ENCODE results near the gene DBI. TPM values are rescaled to one million over a fixed set of nuclear protein-coding genes. Genes with fewer than 3 reads are reported as not detected.

The DBI gene
- total RNA-seq, 2 experiments from 2014 or later = 151 to 179 TPM

GRCh38 chr2:119341684-119342083 is 25.1 kb upstream of the DBI start:
- H3K36me3 Mint-ChIP-seq = no peaks in the 10 kb centered on the region
- ATAC-seq (no peak), DNase-seq (no peak)
- H3K27ac Mint-ChIP-seq = no peak overlapping the region
- no peaks in the 10 kb centered on the region for H3K27me3 Mint-ChIP-seq
- no peak overlapping the region for H3K4me3 Mint-ChIP-seq
- H3K4me1 Mint-ChIP-seq = peaks cover 17% of the 10 kb centered on the region
- CTCF ChIA-PET = no interaction called here
- no peaks in the 10 kb centered on the region for H3K9me3 Mint-ChIP-seq (ENCODE audit: low read depth)

DNA sequence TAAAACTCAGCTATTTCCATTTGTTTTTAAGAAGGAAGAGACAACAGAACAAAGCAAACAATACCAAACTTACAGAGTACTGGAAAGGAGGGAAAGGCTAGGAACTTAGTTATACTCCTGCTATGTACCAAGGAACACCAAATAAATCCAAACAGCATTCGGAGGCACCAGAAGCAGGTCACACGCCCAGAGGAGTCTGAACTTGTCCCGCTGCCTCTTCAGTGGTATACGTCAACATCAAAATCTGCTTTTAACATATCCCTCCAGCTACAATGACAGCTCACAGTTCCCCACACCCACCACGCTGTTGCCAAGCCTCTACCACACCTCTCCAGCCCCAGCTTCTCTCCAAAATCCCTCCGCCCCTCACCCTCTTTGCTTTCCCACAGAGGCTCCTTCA is 17.5 kb upstream of the DBI start:
- CTCF ChIA-PET = no interaction called here
- H3K9me3 Mint-ChIP-seq (ENCODE audit: low read depth) = no peaks in the 10 kb centered on the region

DNA sequence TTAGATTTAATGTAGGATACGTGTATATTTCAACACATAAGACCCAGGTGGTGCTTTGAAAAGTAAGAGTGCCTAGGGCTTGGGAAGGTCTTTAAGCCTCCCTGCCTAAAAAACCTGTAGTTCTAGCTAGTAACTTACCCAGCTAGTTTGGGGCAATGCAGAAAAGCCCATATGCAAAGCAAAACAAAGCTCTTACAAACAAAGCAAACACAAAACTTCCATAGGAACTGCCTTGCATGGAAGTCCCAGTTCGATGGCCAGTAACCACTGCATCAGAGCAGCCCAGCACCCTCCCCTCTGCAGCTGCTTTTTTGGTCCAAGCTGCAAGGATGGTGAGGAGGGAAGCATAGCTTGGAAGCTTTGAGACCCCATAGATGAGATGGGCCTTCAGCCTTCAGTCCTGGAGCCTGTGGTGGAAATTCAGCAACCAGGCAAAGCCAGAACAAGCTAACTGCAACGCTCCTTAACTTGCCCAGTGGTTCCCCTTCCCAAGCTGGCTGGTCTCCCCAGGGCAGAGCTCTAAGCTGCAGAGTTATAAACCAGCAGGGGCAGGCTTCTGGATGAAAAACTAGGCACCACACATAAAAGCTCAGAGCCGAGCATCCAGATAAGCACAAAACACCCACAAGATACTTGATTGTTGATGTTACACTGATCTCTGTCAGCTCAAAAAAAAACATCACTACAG is 16.3 kb upstream of the DBI start:
- CTCF ChIA-PET = interaction anchor here (1.4 kb wide), 1 partner anchor 16 kb away, joined by 4 read pairs; the partner anchor contains the start of genes C2orf76 and DBI
- ATAC-seq (no peak), DNase-seq (no peak)
- no peaks in the 10 kb centered on the region for H3K9me3 Mint-ChIP-seq (ENCODE audit: low read depth)
- H3K27ac Mint-ChIP-seq = no peak overlapping the region
- peaks cover under 1% of the 10 kb centered on the region for H3K4me1 Mint-ChIP-seq
- no peaks in the 10 kb centered on the region for H3K36me3 Mint-ChIP-seq
- H3K4me3 Mint-ChIP-seq = no peak overlapping the region
- no peaks in the 10 kb centered on the region for H3K27me3 Mint-ChIP-seq

More for the DNA sequence above, 17.5 kb upstream of the DBI start:
- no peak for ATAC-seq
- no peak for DNase-seq
- Mint-ChIP-seq H3K4me3 (no peak overlapping the region), H3K27ac (no peak overlapping the region), H3K4me1 (no peaks in the 10 kb centered on the region), H3K27me3 (no peaks in the 10 kb centered on the region), H3K36me3 (no peaks in the 10 kb centered on the region)

DNA sequence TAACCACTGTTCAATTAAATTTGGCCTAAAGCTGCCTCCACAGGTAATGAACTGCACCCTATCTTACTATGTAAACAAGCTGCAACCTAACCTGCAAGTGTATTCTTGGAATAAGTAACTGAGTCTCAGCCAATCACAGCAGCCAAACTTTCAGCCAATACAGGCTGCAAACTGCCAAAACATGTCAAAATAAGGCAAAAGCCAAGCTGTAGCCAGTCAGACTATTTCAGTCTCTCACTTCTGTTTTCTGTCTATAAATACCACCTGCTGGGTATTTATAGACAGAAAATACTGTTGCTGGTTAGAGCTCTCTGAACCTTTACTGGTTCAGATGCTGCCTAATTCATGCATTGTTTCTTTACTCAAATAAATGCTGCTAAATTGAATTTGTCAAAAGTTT is 14.4 kb upstream of the DBI start:
- Mint-ChIP-seq H3K36me3 (no peaks in the 10 kb centered on the region), H3K27ac (no peak overlapping the region), H3K4me3 (no peak overlapping the region), H3K4me1 (peaks cover 6% of the 10 kb centered on the region), H3K27me3 (no peaks in the 10 kb centered on the region), H3K9me3 (ENCODE audit: low read depth) (no peaks in the 10 kb centered on the region)
- ATAC-seq (no peak), DNase-seq (no peak)
- CTCF ChIA-PET = no interaction called here

DNA sequence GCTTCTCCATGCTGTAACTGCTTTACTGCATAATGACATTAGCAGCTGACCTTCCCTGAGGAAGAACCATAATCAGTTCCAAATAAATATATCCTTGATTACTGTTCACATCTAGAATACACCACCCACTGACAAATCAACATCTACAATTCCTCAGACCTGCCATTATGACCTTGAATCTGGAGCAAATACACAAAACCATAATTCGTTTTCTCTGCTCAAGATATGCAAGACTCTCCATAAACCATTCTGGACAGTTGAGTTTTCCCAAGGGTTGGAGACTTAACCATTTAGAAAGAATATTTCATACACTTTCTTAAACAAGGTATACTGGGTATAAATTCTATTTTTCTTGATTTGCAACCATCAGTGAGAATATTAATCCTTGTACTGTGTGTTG is 11.9 kb upstream of the DBI start:
- H3K9me3 Mint-ChIP-seq (ENCODE audit: low read depth) = no peaks in the 10 kb centered on the region
- H3K4me1 Mint-ChIP-seq = peaks cover 6% of the 10 kb centered on the region
- H3K4me3 Mint-ChIP-seq = no peak overlapping the region
- CTCF ChIA-PET = no interaction called here
- DNase-seq (no peak), ATAC-seq (no peak)
- H3K36me3 Mint-ChIP-seq = no peaks in the 10 kb centered on the region
- H3K27me3 Mint-ChIP-seq = no peaks in the 10 kb centered on the region
- H3K27ac Mint-ChIP-seq = no peak overlapping the region

DNA sequence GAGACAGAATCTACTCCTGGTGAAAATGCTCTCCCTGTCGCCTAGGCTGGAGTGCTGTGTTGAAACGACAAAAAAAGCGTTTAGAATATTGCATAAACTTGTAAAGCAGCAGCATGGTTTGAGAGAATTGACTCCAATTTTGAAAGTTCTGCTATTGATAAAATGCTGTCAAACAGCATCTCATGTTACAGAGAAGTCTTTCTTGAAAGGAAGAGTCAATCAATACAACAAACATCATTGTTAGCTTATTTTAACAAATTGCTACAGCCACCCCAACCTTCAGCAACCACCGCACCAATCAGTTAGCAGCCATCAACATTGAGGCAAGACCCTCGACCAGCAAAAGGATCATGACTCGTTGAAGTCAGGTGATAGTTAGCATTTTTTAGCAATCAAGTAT is 7.0 kb upstream of the DBI start:
- Mint-ChIP-seq H3K27me3 (no peaks in the 10 kb centered on the region), H3K27ac (no peak overlapping the region), H3K4me1 (peaks cover 17% of the 10 kb centered on the region), H3K36me3 (no peaks in the 10 kb centered on the region), H3K9me3 (ENCODE audit: low read depth) (no peaks in the 10 kb centered on the region), H3K4me3 (no peak overlapping the region)
- DNase-seq = no peak
- CTCF ChIA-PET = no interaction called here
- no peak for ATAC-seq

DNA sequence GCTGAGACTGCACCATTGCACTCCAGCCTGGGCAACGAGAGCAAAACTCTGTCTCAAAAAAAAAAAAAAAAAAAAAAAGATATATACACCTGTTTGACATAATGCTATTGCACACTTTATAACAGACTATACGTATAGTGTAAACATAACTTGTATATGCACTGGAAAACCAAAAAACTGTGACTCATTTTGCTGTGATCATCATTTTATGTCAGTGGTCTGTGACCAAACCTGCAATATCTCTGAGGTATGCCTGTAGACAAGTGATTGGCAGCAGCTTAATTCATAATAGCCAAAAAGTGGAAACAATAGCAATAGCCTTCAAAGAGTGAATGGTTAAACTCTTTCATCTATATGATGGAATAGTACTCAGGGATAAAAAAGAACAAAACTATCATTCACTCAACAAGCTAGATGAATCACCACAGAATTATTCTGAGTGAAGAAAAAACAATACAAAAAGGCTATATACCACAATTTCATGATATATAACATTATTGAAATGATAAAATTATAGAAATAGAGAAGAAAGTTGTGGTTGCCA is 6.3 kb upstream of the DBI start:
- Mint-ChIP-seq H3K27ac (no peak overlapping the region), H3K27me3 (no peaks in the 10 kb centered on the region), H3K4me1 (peaks cover 24% of the 10 kb centered on the region), H3K4me3 (no peak overlapping the region), H3K36me3 (no peaks in the 10 kb centered on the region), H3K9me3 (ENCODE audit: low read depth) (no peaks in the 10 kb centered on the region)
- ATAC-seq (no peak), DNase-seq (no peak)
- CTCF ChIA-PET = no interaction called here

GRCh38 chr2:119364798-119365197 is 2.0 kb upstream of the DBI start:
- Mint-ChIP-seq H3K9me3 (ENCODE audit: low read depth) (no peaks in the 10 kb centered on the region), H3K27ac (no peak overlapping the region), H3K4me1 (peaks cover 40% of the 10 kb centered on the region), H3K27me3 (no peaks in the 10 kb centered on the region), H3K4me3 (peak overlapping the region; percentile 100), H3K36me3 (peaks cover 18% of the 10 kb centered on the region)
- CTCF ChIA-PET = no interaction called here
- ATAC-seq = no peak
- DNase-seq = no peak

GRCh38 chr2:119365436-119365835 is 1.3 kb upstream of the DBI start:
- Mint-ChIP-seq H3K36me3 (peaks cover 23% of the 10 kb centered on the region), H3K4me3 (peak overlapping the region; percentile 100), H3K27ac (peak overlapping the region; percentile 97), H3K9me3 (ENCODE audit: low read depth) (no peaks in the 10 kb centered on the region), H3K4me1 (peaks cover 44% of the 10 kb centered on the region), H3K27me3 (no peaks in the 10 kb centered on the region)
- DNase-seq (no peak), ATAC-seq (no peak)
- CTCF ChIA-PET = no interaction called here

GRCh38 chr2:119366161-119366648 is 572 bp upstream of the DBI start:
- CTCF ChIA-PET = interaction anchor here (1.3 kb wide), 1 partner anchor 16 kb away, joined by 4 read pairs; no protein-coding TSS in a partner anchor
- Mint-ChIP-seq H3K27me3 (no peaks in the 10 kb centered on the region), H3K27ac (peak overlapping the region; percentile 97), H3K9me3 (ENCODE audit: low read depth) (no peaks in the 10 kb centered on the region), H3K4me1 (peaks cover 42% of the 10 kb centered on the region), H3K4me3 (peak overlapping the region; percentile 100), H3K36me3 (peaks cover 31% of the 10 kb centered on the region)
- ATAC-seq (peak; percentile 8), DNase-seq (peak; percentile 46)

DNA sequence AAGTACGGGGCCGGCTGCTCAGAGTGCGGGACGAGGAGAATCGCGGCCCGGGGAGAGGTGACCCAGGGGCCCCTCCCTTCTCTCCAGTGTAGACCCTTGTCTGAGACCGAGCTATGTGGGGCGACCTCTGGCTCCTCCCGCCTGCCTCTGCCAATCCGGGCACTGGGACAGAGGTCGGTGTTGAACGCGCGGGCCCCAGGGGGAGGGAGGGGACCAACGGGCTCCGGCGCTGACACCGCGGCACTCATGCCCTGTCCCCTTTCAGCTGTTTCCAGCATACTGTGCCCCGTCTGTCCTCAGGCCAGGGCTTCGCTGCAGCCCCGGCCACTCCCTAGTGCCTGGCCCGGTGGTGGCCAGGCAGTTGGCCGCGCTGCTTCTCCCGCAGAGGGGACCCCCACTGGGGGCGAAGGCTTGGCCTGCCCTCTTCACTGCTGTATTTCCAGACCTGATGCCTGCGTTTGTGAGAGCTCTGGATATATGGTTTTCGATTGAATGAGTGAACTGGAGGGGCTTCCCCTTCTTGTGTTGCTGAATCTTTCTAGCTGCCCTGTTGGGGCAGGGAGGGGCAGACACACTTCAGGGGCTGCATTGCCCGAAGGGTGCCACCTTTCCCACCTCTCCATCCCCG is 809 bp downstream of the DBI start:
- Mint-ChIP-seq H3K4me3 (peak overlapping the region; percentile 100), H3K36me3 (peaks cover 44% of the 10 kb centered on the region), H3K27me3 (no peaks in the 10 kb centered on the region), H3K4me1 (peaks cover 41% of the 10 kb centered on the region), H3K27ac (peak overlapping the region; percentile 97), H3K9me3 (ENCODE audit: low read depth) (no peaks in the 10 kb centered on the region)
- peak; percentile 37 for ATAC-seq
- peak; percentile 72 for DNase-seq
- CTCF ChIA-PET = interaction anchor here (0.5 to 1.6 kb wide), 4 partner anchors 11 to 1364 kb away, joined by 3 to 4 read pairs (median 3); no protein-coding TSS in a partner anchor

DNA sequence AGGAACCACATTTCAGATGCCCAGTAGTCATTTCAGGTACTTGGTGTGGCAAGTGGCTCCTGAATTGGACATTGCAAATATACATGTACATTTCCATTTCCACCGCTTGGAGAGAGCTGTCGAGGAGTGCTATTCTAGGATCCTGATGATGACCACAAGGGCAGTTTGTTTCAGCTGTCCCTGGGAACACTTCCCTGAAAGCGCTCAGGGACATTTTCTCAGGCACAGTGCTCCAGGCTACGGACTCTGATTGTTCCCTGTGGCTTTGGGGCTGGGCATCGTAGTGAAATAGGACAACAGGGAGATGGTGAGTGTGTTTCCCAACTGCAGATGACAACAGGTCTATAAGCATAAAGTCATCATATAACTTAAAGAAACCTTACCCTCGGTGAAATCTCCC is 3.1 kb downstream of the DBI start:
- Mint-ChIP-seq H3K27me3 (no peaks in the 10 kb centered on the region), H3K4me3 (no peak overlapping the region)
- CTCF ChIA-PET = no interaction called here

DNA sequence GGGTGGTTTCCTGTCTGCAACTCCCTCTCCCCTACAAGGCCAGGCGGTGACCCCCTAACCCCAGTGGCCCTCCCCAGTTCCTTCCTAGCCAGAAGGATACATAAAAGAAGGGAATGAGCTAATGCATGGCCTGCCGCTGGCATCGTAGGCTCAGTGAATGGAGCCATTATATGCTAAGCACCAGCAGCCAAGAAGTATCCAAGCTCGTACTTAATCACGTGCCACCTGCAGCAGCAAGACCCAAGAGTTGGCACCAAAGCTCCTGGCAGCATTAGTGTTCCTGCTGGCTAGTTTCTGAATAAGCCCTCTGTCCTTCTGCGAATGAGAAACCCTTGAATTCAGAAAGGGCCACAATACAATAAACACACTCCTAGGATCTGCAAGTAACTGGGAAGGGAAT is 4.3 kb downstream of the DBI start:
- H3K27me3 Mint-ChIP-seq = no peaks in the 10 kb centered on the region
- CTCF ChIA-PET = no interaction called here

More for the DNA sequence above, 3.1 kb downstream of the DBI start:
- no peak overlapping the region for H3K27ac Mint-ChIP-seq
- H3K36me3 Mint-ChIP-seq = peaks cover 62% of the 10 kb centered on the region
- H3K9me3 Mint-ChIP-seq (ENCODE audit: low read depth) = no peaks in the 10 kb centered on the region
- peaks cover 32% of the 10 kb centered on the region for H3K4me1 Mint-ChIP-seq
- ATAC-seq (no peak), DNase-seq (no peak)

More for the DNA sequence above, 4.3 kb downstream of the DBI start:
- Mint-ChIP-seq H3K9me3 (ENCODE audit: low read depth) (no peaks in the 10 kb centered on the region), H3K36me3 (peaks cover 60% of the 10 kb centered on the region), H3K4me1 (peaks cover 19% of the 10 kb centered on the region), H3K27ac (no peak overlapping the region), H3K4me3 (no peak overlapping the region)
- no peak for ATAC-seq
- no peak for DNase-seq
